ENCODE data around the gene SLCO4A1.
"Not testable (repeated sequence)": the region's sequence is repeated elsewhere in the genome, so short reads cannot be mapped to it uniquely, and the experiment has no call there.

The SLCO4A1 gene

GRCh38 chr20:62666736-62667529, 24.6 kb downstream of the SLCO4A1 start:
- DNase-seq (ENCODE audit: low spot score): no peak

DNA sequence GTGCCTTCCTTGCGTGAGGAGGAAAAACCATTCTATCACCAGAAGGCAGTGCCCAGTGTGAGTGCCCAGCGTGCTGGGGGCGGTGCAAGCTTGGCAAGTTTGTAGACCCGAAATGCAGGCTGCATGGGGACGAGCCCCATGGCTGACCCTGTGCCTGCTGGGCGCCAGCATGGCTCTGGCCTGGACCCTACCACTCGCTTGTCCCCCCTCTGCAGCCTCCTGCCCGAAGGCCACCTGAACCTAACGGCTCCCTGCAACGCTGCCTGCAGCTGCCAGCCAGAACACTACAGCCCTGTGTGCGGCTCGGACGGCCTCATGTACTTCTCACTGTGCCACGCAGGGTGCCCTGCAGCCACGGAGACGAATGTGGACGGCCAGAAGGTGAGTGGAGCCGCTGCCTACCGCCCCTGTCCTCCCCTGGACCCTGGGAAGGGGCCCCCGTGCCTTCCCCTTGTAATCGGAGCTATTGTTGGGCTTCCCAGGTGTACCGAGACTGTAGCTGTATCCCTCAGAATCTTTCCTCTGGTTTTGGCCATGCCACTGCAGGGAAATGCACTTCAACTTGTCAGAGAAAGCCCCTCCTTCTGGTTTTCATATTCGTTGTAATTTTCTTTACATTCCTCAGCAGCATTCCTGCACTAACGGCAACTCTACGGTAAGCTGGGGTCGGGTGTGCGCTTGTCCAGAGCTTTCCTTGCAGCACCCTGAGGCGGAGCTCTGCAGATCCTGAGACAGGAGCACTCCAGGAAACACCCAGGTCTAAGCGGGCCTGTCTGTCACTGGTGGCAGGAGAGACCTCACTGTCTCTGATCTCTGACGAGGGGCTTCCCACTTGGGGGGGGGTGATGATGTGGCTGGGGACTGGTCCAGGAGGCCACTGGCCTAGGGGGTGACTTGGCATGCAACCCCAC, 25.5 kb downstream of the SLCO4A1 start:
- DNase-seq (ENCODE audit: low spot score): no peak

DNA sequence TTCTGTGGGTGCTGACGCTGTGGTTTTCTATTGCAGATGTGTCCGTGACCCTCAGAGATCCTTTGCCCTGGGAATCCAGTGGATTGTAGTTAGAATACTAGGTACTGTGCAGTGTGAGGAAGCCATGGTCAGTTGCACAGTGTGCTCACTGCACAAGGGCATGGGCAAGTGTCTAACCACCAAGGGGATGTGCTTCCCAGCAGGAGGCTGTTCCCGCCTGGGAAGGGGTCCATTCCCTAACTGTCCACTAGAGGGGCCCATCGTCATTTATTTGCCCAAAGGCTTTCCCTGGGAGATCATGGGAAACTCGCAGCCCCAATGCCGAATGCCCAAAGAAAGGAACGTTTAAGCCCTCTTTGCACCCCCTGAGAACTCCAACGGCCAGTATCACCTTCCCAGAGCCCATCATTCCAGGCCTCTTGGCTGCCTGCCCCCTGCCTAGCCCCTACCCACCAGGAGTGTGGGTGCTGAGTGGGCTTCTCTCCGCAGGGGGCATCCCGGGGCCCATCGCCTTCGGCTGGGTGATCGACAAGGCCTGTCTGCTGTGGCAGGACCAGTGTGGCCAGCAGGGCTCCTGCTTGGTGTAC, 26.2 kb downstream of the SLCO4A1 start:
- DNase-seq (ENCODE audit: low spot score): no peak

DNA sequence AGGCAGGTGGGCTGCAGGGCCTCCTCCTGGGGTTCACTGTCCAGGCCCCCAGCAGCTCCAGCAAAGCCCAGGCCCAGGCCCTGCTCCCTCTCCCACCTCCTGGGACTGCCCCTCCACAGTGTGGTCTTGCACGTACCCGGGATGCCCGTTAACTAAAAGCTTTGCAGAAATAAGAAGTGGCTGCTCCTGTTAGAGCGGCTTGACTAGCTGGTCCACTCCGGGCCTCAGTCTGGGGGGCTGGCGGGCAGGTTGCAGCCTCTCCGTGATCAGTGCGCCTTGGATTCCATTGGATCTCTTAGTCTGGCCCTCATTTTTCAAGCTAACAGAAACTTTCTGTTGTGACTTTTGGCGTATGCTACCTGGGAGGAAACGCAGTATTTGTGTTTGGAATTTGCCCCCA, 26.9 kb downstream of the SLCO4A1 start:
- DNase-seq (ENCODE audit: low spot score): no peak

DNA sequence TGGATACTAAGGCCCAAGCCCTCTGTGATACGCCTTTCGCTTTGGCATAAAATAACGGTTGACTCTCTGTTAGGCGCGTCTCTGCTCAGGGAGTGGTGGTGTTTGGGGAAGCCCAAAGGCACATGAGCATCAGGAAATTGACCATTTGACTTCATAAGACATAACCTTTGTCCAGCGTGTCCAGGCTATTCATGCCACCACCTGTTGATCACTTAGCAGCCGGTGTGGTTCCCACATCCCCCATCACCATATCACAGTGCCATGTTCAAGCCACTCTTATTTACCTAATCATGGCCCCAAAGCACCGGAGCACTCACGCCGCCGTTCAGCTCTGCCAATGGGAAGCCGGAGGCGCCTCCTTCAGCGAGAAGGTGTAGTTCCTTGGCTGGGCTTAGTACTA, 27.9 kb downstream of the SLCO4A1 start:
- no peak for DNase-seq (ENCODE audit: low spot score)

DNA sequence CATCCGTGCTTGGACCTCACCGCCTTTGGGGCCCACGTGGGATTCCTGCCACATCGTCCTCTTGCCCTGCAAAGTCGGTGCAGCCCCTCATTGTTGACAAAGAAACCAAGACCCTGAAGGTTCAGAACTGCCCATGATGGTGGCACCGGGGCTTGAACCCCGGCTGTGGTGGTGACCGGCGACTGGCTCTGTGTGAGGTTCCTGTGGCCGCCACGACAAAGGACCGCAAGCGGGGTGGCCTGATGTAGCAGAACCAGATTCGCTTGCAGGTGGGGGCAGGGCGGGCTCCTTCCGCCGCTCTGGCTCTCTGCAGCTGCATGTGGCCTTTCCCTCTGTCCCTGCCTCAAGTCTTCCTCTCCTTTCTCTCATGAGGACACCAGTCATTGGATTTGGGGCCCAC, 28.7 kb downstream of the SLCO4A1 start:
- DNase-seq (ENCODE audit: low spot score): no peak

DNA sequence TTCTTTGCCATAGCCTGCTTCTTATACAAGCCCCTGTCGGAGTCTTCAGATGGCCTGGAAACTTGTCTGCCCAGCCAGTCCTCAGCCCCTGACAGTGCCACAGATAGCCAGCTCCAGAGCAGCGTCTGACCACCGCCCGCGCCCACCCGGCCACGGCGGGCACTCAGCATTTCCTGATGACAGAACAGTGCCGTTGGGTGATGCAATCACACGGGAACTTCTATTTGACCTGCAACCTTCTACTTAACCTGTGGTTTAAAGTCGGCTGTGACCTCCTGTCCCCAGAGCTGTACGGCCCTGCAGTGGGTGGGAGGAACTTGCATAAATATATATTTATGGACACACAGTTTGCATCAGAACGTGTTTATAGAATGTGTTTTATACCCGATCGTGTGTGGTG, 29.5 kb downstream of the SLCO4A1 start:
- DNase-seq (ENCODE audit: low spot score): no peak

- DNase-seq (ENCODE audit: low spot score): no peak
These were observed 32.1 kb downstream of the SLCO4A1 start for GRCh38 chr20:62674370-62674769.

DNA sequence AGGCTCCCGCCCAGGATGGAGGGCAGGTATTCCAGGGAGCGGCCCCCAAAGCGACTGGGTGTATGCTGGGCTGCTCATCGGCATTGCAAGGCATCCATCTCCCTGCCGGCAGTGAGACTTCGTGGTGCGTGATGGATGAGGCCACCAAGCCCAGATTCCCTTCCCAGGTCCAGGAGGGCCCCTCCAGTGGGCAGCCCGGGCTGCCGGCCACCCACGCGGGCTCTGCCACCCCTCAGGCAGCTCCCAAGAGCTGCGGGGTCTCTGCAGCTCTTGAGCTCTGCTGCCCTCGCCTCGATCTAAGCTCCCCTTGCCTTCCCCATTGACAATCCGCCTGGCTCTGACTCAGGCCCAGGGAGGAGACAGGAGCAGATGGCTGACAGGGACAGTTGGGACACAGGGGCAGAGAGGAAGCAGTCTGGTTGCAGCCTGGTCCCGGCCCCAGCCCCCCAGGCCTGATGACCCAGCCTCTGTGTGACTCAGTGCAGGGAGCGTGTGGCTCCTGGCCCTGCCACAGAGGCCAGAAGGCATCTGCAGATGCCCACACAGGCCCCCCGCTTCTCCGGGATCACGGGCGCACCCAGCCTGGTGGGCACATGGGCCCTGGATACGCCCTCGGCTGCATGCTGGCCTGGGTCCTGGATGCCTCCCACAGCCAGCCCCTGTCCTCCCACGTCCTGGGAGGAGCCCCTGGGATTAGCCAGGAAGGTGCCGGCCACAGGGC, 33.0 kb downstream of the SLCO4A1 start:
- DNase-seq (ENCODE audit: low spot score): no peak

GRCh38 chr20:62675877-62676260, 33.6 kb downstream of the SLCO4A1 start:
- no peak for DNase-seq (ENCODE audit: low spot score)

- DNase-seq (ENCODE audit: low spot score): no peak
These were observed 34.7 kb downstream of the SLCO4A1 start for GRCh38 chr20:62676976-62677375.

DNA sequence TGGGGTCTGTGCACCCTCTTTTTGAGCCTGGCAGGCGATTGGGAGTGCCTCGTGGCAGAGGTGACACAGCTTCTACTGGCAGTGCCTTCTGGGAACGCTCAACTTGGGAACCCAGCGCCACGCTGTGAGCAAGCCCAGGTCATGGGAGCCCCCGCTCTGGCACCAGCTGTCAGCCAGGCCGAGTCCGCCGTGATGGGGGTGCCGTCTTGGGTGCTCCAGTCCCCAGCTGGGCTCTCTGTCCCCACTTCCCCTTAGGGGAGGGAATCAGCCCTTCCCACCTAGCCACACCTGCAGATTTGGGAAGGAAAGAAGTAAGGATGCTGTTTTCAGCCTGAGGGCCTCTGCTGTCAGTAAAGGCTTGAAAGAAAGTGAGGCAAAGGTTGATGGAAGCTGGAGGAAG, 35.4 kb downstream of the SLCO4A1 start:
- DNase-seq (ENCODE audit: low spot score): no peak

GRCh38 chr20:62678553-62678952, 36.2 kb downstream of the SLCO4A1 start:
- no peak for DNase-seq (ENCODE audit: low spot score)

GRCh38 chr20:62679978-62680589, 37.8 kb downstream of the SLCO4A1 start:
- DNase-seq (ENCODE audit: low spot score): no peak

GRCh38 chr20:62682912-62683517, 40.7 kb downstream of the SLCO4A1 start:
- DNase-seq (ENCODE audit: low spot score): no peak

DNA sequence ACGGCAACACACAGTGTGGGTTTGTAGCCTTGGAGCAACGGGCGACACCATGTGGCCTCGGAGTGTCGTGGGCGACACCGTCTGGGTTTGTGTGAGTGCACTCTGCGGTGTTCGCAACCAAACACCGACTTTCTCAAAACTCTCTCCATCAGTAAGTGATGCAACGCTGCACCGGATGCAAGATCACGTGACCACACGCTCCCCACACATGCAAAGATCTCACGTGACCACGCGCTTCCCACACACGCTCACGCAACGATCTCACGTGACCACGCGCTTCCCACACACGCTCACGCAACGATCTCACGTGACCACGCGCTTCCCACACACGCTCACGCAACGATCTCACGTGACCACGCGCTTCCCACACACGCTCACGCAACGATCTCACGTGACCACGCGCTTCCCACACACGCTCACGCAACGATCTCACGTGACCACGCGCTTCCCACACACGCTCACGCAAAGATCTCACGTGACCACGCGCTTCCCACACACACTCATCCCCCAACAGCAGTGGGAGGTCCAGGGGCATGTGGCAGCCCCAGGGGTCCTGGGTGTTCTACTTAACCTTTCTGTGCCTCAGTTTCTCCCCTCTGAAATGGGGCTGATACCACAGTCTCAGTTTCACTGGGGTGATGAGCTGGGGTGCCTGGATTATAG, 41.5 kb downstream of the SLCO4A1 start:
- DNase-seq (ENCODE audit: low spot score): not testable (repeated sequence)

- no peak for DNase-seq (ENCODE audit: low spot score)
These were observed 42.7 kb downstream of the SLCO4A1 start for GRCh38 chr20:62684981-62685380.

- no peak for DNase-seq (ENCODE audit: low spot score)
These were observed 43.7 kb downstream of the SLCO4A1 start for GRCh38 chr20:62685781-62686555.

DNA sequence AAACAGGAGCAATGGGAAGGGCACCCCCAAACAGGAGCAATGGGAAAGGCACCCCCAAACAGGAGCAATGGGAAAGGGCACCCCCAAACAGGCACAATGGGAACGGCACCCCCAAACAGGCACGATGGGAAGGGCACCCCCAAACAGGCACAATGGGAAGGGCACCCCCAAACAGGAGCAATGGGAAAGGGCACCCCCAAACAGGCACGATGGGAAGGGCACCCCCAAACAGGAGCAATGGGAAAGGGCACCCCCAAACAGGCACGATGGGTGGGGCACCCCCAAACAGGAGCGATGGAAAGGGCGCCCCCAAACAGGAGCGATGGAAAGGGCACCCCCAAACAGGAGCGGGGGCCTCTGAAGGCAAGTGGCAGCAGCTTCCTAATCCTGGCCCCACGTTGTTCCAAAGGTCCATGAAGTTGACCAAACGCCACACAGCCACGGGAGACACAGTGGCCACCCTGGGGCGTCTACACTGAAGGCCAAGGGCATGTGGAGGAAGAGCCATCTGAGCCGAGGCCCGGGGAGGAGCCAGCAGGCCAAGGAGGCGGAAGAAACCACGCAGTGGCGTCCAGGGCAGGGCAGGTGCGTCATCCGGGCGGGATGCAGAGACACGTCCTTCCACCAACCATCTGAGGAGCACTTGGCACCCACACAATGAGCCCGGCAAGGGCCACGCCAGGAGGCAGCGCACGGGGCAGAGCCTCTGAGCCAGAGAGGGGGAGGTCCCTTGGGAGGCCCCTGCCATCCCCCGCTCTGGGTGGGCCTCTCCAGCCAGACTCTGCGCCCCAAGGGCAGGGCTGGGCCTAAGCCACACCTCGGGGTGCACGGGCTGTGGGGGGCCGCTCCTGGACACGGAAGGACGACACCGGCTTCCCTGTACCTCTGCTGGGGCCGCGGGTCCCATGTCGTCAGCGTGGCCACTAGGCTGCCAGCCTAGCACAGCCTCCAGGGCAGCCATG, 44.8 kb downstream of the SLCO4A1 start:
- DNase-seq (ENCODE audit: low spot score): no peak
